Skeletal muscle cell (primary cell): ENCODE measurements around the gene NAT9.

Experiments
- DNase-seq: peaks from one replicate; pipeline ENCODE4 v3.0.0-alpha.2; 2010; ENCODE audit warnings: low read depth
- H3K4me3 ChIP-seq: 2 replicates; pipeline ENCODE4 v1.5.1; 2011; ENCODE audit warnings: low read depth, mild to moderate bottlenecking, control low read depth, low read length, moderate library complexity

Gene NAT9

GRCh38 chr17:74767111-74767516 lies 9.0 kb downstream of the NAT9 start:
- no peak overlapping the region for H3K4me3 ChIP-seq
- no peak for DNase-seq

DNA sequence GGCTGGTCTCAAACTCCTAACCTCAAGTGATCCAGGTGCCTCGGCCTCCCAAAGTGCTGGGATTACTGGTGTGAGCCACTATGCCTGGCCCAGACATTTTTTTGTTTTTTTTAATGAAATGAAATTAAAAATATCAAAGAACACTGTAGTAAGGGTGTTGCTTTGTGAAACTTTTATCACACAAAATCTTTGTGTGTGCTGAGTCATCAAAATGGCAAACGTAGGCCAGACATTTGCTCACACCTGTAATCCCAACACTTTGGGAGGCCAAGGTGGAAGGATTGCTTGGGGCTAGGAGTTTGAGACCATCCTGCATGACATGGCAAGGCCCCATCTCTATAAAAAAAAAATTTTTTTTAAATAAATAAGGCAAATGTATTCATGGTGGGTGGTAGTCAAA lies 9.7 kb downstream of the NAT9 start:
- DNase-seq: no peak
- no peak overlapping the region for H3K4me3 ChIP-seq

DNA sequence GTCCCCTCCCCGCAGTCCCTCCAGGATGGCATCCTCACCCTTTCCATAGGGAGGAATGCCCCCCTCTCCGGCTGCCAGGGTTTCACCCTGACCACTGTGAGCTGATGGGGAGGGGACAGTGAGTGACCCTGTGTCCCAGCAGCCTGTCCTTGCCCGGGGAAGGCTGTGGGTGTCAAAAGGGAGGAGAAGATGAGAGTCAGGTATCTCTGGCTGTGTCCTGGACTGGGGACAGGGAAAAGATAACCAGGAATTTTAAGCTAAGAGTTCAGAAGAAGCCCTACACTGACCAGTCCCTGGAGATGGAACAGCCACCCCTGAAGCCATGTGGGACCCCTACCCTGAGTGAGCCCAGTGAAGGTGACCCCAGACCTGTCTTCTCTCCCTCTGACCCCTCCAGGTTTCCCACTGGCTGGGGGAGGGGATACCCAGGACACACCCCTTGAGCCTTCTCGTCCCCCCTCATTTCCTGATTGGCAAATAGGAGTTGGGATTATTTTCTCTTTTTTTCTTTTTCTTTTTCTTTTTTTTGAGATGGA lies 11.3 kb downstream of the NAT9 start:
- DNase-seq: no peak

GRCh38 chr17:74763565-74764387 lies 12.4 kb downstream of the NAT9 start:
- DNase-seq: no peak
- no peak overlapping the region for H3K4me3 ChIP-seq

More for the DNA sequence above, 11.3 kb downstream of the NAT9 start:
- H3K4me3 ChIP-seq: no peak overlapping the region

DNA sequence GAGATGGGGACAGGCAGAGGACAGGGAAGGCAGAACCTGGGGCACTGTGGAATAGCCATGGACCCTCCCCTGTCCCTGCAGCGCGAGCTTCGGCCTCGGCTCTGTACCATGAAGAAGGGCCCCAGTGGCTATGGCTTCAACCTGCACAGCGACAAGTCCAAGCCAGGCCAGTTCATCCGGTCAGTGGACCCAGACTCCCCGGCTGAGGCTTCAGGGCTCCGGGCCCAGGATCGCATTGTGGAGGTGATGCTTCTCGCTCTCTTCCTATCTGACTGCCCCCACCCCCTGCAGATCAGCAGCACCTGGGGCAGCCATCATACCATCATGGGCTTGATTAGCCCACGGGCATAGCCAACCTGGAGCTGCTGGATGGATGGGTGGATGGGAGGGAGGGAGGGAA lies 14.2 kb downstream of the NAT9 start:
- no peak overlapping the region for H3K4me3 ChIP-seq
- no peak for DNase-seq

DNA sequence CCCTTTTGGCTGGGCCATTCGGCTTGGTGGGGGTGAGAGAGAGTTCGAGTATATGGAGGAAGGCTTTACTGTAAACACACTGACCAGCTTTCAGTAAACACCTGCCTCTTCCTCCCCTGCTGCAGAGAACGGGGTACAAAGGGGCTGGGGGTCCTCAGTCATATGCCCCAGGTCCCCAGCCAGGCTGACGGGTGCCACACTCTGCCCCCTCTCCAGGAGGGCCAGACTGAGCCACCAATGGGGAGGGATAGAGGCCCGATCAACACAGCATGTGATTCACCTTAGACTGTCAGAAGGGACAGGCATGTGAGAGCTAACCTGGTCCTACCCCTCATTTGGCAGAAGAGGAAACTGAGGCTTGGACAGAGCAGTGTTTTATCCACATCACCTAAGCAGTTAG lies 14.7 kb downstream of the NAT9 start:
- DNase-seq: no peak
- H3K4me3 ChIP-seq: no peak overlapping the region

- H3K4me3 ChIP-seq: no peak overlapping the region
- DNase-seq: no peak
These were observed 15.6 kb downstream of the NAT9 start for GRCh38 chr17:74760404-74761105.

- no peak for DNase-seq
- H3K4me3 ChIP-seq: no peak overlapping the region
These were observed 16.2 kb downstream of the NAT9 start for GRCh38 chr17:74759941-74760340.

DNA sequence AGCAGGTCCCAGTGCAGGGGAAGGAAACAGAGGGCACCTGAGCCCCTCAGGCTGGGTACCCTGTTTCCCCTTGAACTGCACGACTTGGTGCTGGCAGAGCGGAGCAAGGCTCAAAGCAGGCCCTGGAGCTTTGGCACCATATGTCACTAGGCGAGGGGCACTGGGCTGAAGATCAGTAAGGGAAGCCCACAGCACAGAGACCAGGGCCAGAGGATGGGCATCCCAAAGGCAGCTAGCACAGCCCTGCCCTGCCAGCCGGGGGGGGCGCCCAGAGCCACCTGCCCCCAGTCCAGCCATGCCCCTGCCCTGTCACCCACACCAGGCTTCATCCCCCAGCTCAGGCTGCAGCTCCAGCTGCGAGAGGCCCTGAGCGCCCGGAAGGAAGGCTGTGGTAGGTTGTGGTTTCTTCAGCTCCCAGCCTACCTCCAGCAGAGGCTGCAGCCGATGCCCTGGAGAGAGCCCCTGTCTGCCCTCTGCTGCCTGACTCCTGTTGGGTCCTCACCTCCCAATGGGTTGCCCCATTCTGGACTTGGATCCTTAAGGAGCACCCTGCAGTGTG lies 16.8 kb downstream of the NAT9 start:
- no peak for DNase-seq
- no peak overlapping the region for H3K4me3 ChIP-seq

GRCh38 chr17:74758848-74759168 lies 17.3 kb downstream of the NAT9 start:
- H3K4me3 ChIP-seq: no peak overlapping the region
- DNase-seq: no peak

- DNase-seq: no peak
- no peak overlapping the region for H3K4me3 ChIP-seq
These were observed 18.0 kb downstream of the NAT9 start for GRCh38 chr17:74757931-74758847.

- DNase-seq: no peak
- H3K4me3 ChIP-seq: no peak overlapping the region
These were observed 18.6 kb downstream of the NAT9 start for GRCh38 chr17:74757502-74757901.

- H3K4me3 ChIP-seq: no peak overlapping the region
- no peak for DNase-seq
These were observed 19.3 kb downstream of the NAT9 start for GRCh38 chr17:74756891-74757290.

- H3K4me3 ChIP-seq: no peak overlapping the region
- DNase-seq: no peak
These were observed 20.6 kb downstream of the NAT9 start for GRCh38 chr17:74755533-74755932.

DNA sequence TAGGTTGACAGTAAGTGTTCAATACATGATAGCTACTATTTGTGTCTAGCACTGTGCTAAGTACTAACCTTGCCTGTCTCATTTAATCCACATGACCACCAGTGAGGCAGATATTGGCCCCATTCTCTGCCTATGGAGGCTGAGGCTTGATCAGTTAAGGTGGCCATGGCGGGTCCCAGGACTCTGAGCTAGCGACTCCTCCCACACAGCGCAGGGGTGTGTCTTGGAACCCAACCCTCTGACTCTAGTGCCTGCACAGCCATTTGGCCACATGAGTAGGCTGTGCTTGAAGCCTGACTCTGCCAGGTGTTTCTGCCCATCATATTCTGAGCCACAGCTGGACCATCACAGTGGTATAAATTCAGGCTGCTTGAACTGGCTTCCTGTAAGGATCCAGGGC lies 21.3 kb downstream of the NAT9 start:
- DNase-seq: no peak
- H3K4me3 ChIP-seq: no peak overlapping the region

DNA sequence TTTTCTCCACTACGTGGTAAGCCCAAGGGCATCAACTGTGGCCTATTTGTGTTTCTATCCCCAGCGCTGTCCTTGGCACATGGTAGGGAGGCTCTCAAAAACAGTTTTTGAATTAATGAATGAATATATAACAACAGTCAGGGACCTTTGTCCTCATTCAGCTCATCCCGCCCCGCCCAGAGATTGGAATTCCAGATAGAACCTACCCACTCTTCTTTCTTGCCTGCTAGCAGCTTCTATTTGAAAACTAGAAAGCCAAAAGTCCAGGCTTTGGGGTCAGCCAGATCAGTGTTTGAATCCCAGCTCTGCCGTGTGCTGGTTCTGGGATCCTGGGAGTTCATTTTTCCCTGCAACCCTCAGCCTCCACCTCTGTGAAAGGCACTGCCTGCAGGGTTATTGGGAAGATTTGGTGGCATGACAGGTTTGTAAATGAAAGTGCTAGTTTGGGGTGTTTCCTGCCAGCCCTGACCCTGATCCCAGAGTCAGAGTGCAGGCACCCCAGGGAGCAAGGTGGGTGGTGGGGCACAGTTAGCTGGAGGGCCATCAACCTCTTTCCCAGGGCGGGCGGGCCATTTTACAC lies 23.2 kb downstream of the NAT9 start:
- no peak for DNase-seq
- no peak overlapping the region for H3K4me3 ChIP-seq

DNA sequence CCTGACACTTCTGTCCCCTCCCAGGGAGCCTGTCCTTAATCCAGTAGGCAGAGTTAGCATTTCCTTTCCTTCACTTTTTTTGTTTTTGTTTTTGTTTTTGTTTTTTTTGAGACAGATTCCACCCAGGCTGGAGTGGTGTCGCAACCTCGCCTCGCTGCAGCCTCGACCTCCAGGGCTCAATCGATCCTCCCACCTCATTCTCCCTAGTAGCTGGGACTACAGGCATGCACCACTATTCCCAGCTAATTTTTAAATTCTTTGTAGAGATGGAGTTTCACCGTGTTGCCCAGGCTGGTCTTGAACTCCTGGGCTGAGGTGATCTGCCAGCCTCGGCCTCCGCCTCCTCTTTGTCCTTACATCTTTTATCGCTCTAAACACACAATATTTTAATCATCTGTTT lies 23.7 kb downstream of the NAT9 start:
- H3K4me3 ChIP-seq: no peak overlapping the region
- no peak for DNase-seq

- H3K4me3 ChIP-seq: peak overlapping the region; percentile 89
- no peak for DNase-seq
These were observed 25.6 kb downstream of the NAT9 start for GRCh38 chr17:74750327-74751069.

DNA sequence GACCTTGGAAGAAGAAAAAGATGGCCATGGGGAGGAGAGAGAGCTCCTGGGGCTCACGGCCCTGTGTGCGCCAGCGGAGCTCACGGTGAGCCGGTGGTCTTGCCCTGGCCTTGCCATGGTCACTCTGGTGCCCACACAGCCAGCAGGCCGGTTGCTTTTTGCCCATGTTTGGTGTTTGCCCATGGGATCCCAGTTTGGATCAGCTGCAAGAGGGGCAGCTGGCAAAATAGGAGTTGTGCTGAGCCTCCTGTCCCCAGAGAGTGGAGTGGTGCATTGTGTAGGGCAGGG lies 26.2 kb downstream of the NAT9 start:
- peak overlapping the region; percentile 89 for H3K4me3 ChIP-seq
- no peak for DNase-seq
